Thymus (tissue), 11 donors: Measurements from ENCODE around the gene HSPB7. TPM values are rescaled to one million over a fixed set of nuclear protein-coding genes. Genes with fewer than 3 reads are reported as not detected.
"Not testable (repeated sequence)": the region's sequence is repeated elsewhere in the genome, so short reads cannot be mapped to it uniquely, and the experiment has no call there.

Source experiments
- DNase-seq, 9 donors: peaks; one replicate each; pipeline ENCODE4 v3.0.0-alpha.2; 2013; ENCODE audit warnings: low spot score in 9 of 9, low read depth in 6 of 9, missing footprints in 1 of 9
- H3K27ac ChIP-seq, 2 donors: one replicate each; pipeline ENCODE4 v1.5.1; 2013; ENCODE audit warnings: control low read depth in 1 of 2, low read depth in 1 of 2, low read length in 1 of 2, mild to moderate bottlenecking in 1 of 2, moderate library complexity in 1 of 2
- H3K27me3 ChIP-seq, 2 donors: one replicate each; pipeline ENCODE4 v1.5.1; 2013; ENCODE audit warnings: low read length in 1 of 2; ENCODE audit not compliant: control insufficient read depth in 2 of 2, insufficient read depth in 1 of 2
- H3K36me3 ChIP-seq, 2 donors: one replicate each; pipeline ENCODE4 v1.5.1; 2013; ENCODE audit warnings: low read length in 1 of 2, mild to moderate bottlenecking in 1 of 2, moderate library complexity in 1 of 2; ENCODE audit not compliant: control insufficient read depth in 2 of 2, insufficient read depth in 2 of 2
- H3K4me1 ChIP-seq, 2 donors: one replicate each; pipeline ENCODE4 v1.5.1; 2013; ENCODE audit warnings: low read length in 2 of 2; ENCODE audit not compliant: control insufficient read depth in 2 of 2, insufficient read depth in 2 of 2
- H3K4me3 ChIP-seq, 2 donors: one replicate each; pipeline ENCODE4 v1.5.1; 2013; ENCODE audit warnings: low read length in 2 of 2, control low read depth in 1 of 2, mild to moderate bottlenecking in 1 of 2
- H3K9me3 ChIP-seq, 2 donors: one replicate each; pipeline ENCODE4 v1.5.1; 2013; ENCODE audit warnings: low read length in 1 of 2, mild to moderate bottlenecking in 1 of 2; ENCODE audit not compliant: control insufficient read depth in 2 of 2, insufficient read depth in 1 of 2
- WGBS: extraction: QIAGEN DNeasy Blood & Tissue Kit; methylation state at CpG from one replicate; pipeline ENCODE4 v1.1.7; 2013; 5-methylcytosine and 5-hydroxymethylcytosine counted together
- polyA plus RNA-seq: library from polyadenylated mRNA; stranded (reverse); fragments of 200-250 nt; gene quantifications from one replicate; pipeline ENCODE4 v1.2.3, GENCODE V29; 2013
- total RNA-seq: library from RNA; stranded (reverse); fragments of 120-200 nt; gene quantifications from one replicate; pipeline ENCODE4 v1.2.4, GENCODE V29; 2013
- donor health status: healthy.

HSPB7 gene
- total and polyA plus RNA-seq, 2 donors: under 0.01 to 9.5 TPM

DNA sequence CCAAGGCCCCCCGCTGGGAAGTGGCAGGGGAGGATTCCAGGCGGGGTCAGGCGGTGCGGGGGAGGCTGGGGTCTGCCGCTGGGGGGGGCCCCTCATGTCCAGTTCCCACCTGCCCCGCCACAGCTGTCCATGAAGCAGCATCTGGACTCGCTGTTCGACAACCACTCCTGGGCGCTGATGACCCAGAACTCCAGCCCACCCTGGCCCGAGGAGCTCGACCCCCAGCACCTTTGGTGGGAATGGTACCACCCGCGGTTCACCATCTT lies 11.1 kb upstream of the HSPB7 start:
- H3K36me3 ChIP-seq, H3K9me3 ChIP-seq, DNase-seq, H3K4me1 ChIP-seq, H3K27ac ChIP-seq, H3K4me3 ChIP-seq: not testable (repeated sequence)
- WGBS: 84% methylated on average over 13 of the region's 13 CpGs
- peaks cover 0 to 30% of the 10 kb centered on the region in 2 donors for H3K27me3 ChIP-seq

GRCh38 chr1:16028237-16029002 lies 10.6 kb upstream of the HSPB7 start:
- H3K27me3 ChIP-seq: peaks cover 0 to 32% of the 10 kb centered on the region in 2 donors
- peaks cover 2 to 5% of the 10 kb centered on the region in 2 donors for H3K4me1 ChIP-seq
- H3K27ac ChIP-seq: no peak overlapping the region
- H3K9me3 ChIP-seq: peaks cover 0 to 1% of the 10 kb centered on the region in 2 donors
- DNase-seq: no peak
- H3K4me3 ChIP-seq: no peak overlapping the region
- no peaks in the 10 kb centered on the region for H3K36me3 ChIP-seq
- WGBS: 63% methylated on average over 19 of the region's 19 CpGs

DNA sequence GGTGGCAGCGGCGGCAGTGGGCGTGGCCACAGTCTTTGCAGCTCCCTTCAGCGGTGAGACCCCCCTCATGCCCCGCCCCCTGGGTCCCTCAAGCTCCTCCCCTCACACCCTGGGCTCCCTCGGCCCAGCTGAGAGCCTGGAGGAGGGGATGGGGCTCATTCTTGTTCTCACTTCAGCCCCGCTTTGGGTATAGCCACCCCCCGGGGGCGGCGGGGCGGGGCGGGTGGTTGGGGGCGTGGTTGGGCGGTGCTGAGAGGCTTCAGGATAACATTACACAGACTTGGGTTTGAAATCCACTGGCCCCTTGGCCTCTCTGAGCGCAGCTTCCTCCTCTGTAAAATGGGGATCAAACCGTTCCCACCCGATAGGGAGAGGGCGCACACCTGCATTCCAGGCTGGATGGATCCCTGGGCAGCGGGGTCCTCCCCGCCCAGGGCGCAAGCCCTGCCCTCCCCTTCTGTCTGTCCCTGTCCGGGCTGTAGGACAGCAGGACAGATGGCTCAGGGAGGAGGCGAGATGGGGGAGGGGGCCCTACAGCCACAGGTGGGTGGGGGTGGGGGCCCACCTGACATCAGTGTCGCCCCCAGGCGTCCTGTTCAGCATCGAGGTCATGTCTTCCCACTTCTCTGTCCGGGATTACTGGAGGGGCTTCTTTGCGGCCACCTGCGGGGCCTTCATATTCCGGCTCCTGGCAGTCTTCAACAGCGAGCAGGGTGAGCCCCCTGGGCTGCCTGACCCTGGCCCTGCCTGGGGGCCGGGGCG lies 9.1 kb upstream of the HSPB7 start:
- 16% methylated on average over 33 of the region's 33 CpGs for WGBS
- Histone ChIP-seq H3K27ac (no peak overlapping the region), H3K9me3 (peaks cover 0 to 1% of the 10 kb centered on the region in 2 donors), H3K27me3 (peaks cover 0 to 42% of the 10 kb centered on the region in 2 donors), H3K4me1 (peaks cover 2 to 5% of the 10 kb centered on the region in 2 donors), H3K36me3 (no peaks in the 10 kb centered on the region), H3K4me3 (peak overlapping the region in 1 of 2 donors; percentile 12)
- DNase-seq: peak in 5 of 9 donors; percentile 42 to 70 (median 45)

DNA sequence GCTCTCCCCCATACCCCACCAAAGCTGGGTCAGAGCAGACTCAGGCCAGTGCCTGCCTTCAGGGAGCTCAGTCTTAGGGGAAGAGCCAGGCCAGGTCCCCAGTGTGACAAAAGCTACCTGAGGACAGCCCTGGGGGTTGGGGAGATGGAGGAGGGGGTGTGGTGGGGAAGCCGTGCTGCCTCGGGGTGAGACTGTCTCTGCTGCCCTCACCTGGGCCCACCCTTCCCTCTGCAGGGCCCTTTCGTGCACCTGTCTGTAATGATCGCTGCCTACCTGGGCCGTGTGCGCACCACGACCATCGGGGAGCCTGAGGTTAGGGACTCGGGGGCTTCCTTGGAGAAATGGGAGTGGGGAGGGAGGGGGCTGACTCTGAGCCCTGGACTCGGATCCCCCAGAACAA lies 8.5 kb upstream of the HSPB7 start:
- H3K27me3 ChIP-seq: peaks cover 0 to 46% of the 10 kb centered on the region in 2 donors
- not testable (repeated sequence) for H3K4me1 ChIP-seq, DNase-seq, H3K36me3 ChIP-seq, H3K4me3 ChIP-seq, H3K27ac ChIP-seq, H3K9me3 ChIP-seq
- WGBS: 31% methylated on average over 9 of the region's 10 CpGs

- H3K36me3 ChIP-seq: no peaks in the 10 kb centered on the region
- no peak for DNase-seq
- H3K27me3 ChIP-seq: peaks cover 0 to 44% of the 10 kb centered on the region in 2 donors
- H3K27ac ChIP-seq: no peak overlapping the region
- no peaks in the 10 kb centered on the region for H3K9me3 ChIP-seq
- peaks cover 2 to 5% of the 10 kb centered on the region in 2 donors for H3K4me1 ChIP-seq
- 90% methylated on average over 7 of the region's 7 CpGs for WGBS
- H3K4me3 ChIP-seq: no peak overlapping the region
Observed at GRCh38 chr1:16023050-16023653, 5.3 kb upstream of the HSPB7 start.

DNA sequence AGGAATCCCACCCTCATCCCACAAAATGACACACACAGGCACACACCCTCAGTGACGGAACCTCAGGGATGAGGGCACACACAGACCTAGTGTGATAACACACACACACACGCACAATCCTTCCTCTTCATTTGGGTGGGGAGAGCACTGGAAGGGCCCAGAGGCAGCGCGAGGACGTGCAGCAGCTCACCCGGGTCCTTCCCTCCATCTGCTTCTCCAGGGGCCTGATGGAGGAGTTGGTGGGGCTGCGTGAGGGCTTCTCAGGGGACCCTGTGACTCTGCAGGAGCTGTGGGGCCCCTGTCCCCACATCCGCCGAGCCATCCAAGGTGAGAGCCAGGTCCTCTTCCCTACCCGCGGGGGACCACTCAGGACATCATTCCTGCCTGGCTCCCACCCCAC lies 4.5 kb upstream of the HSPB7 start:
- 89% methylated on average over 11 of the region's 11 CpGs for WGBS
- peaks cover 2 to 5% of the 10 kb centered on the region in 2 donors for H3K4me1 ChIP-seq

DNA sequence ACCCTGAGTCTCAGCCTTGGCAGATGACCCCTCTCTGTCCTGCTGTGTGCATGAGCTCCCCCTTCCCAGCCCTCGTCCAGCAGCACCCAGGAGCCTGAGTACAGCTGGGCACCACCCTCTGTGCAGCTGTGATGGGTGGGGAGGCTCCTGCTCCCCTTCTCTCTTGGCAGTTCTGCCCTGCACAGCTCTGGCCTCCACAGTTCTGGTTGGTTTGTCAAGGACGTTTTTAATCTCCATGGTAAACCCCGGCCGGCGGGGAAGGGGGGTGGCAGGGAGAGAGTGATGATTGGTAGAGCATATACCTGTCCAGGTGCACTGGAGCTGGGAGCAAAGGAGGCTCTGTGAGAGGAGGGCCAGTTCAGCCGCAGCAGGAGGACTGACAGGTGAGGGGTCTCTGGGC lies 3.8 kb upstream of the HSPB7 start, which contains the start of gene CLCNKA:
TSS of gene CLCNKA (plus strand) at position 356 of the 400 bp plus-strand sequence. CDS start 584 bp downstream, outside the sequence.
- H3K27ac ChIP-seq: no peak within 1 kb of the TSS
- DNase-seq: no peak
- no peaks in the 10 kb centered on the region for H3K4me1 ChIP-seq
- no peaks in the 10 kb centered on the region for H3K36me3 ChIP-seq
- 78% methylated on average over 6 of the region's 6 CpGs for WGBS
- H3K9me3 ChIP-seq: no peaks in the 10 kb centered on the region
- H3K27me3 ChIP-seq: peaks cover 0 to 35% of the 10 kb centered on the region in 2 donors
- H3K4me3 ChIP-seq: no peak within 1 kb of the TSS

More for the DNA sequence above, 4.5 kb upstream of the HSPB7 start:
- Histone ChIP-seq H3K36me3 (no peaks in the 10 kb centered on the region), H3K9me3 (no peaks in the 10 kb centered on the region), H3K27ac (no peak overlapping the region), H3K4me3 (no peak overlapping the region), H3K27me3 (peaks cover 0 to 40% of the 10 kb centered on the region in 2 donors)
- DNase-seq: no peak

- 89% methylated on average over 9 of the region's 9 CpGs for WGBS
- not testable (repeated sequence) for H3K9me3 ChIP-seq, DNase-seq, H3K4me1 ChIP-seq, H3K27ac ChIP-seq, H3K4me3 ChIP-seq, H3K36me3 ChIP-seq
- peaks cover 0 to 36% of the 10 kb centered on the region in 2 donors for H3K27me3 ChIP-seq
Observed at GRCh38 chr1:16020878-16021277, 3.0 kb upstream of the HSPB7 start.

- no peaks in the 10 kb centered on the region for H3K4me1 ChIP-seq
Observed at GRCh38 chr1:16020325-16020724, 2.5 kb upstream of the HSPB7 start.

More at GRCh38 chr1:16020325-16020724, 2.5 kb upstream of the HSPB7 start:
- Histone ChIP-seq H3K27me3 (peaks cover 0 to 39% of the 10 kb centered on the region in 2 donors), H3K36me3 (no peaks in the 10 kb centered on the region), H3K4me3 (no peak overlapping the region), H3K27ac (no peak overlapping the region), H3K9me3 (no peaks in the 10 kb centered on the region)
- 93% methylated on average over 6 of the region's 6 CpGs for WGBS
- DNase-seq: no peak
